Measurements from ENCODE around the gene SRP14.
"Not testable (repeated sequence)": the region's sequence is repeated elsewhere in the genome, so short reads cannot be mapped to it uniquely, and the experiment has no call there.

Gene SRP14

GRCh38 chr15:40031300-40031699 lies 7.7 kb downstream of the SRP14 start:
- no peak for DNase-seq (ENCODE audit: low read depth in 4 of 4, low spot score in 1 of 4)

GRCh38 chr15:40029979-40030893 lies 8.7 kb downstream of the SRP14 start:
- no peak for DNase-seq (ENCODE audit: low read depth in 4 of 4, low spot score in 1 of 4)

GRCh38 chr15:40028853-40029252 lies 10.1 kb downstream of the SRP14 start:
- DNase-seq (ENCODE audit: low read depth in 4 of 4, low spot score in 1 of 4) = no peak

GRCh38 chr15:40028193-40028592 lies 10.8 kb downstream of the SRP14 start:
- DNase-seq (ENCODE audit: low read depth in 4 of 4, low spot score in 1 of 4) = no peak

GRCh38 chr15:40016224-40016865 lies 22.6 kb downstream of the SRP14 start:
- DNase-seq (ENCODE audit: low read depth in 4 of 4, low spot score in 1 of 4) = no peak

- no peak for DNase-seq (ENCODE audit: low read depth in 4 of 4, low spot score in 1 of 4)
Measured at GRCh38 chr15:40014390-40014789, 24.6 kb downstream of the SRP14 start.

GRCh38 chr15:40013372-40013771 lies 25.6 kb downstream of the SRP14 start:
- DNase-seq (ENCODE audit: low read depth in 4 of 4, low spot score in 1 of 4) = not testable (repeated sequence)

GRCh38 chr15:40011303-40011702 lies 27.7 kb downstream of the SRP14 start:
- DNase-seq (ENCODE audit: low read depth in 4 of 4, low spot score in 1 of 4) = no peak

- no peak for DNase-seq (ENCODE audit: low read depth in 4 of 4, low spot score in 1 of 4)
Measured at GRCh38 chr15:40010686-40011085, 28.3 kb downstream of the SRP14 start.

GRCh38 chr15:40008061-40008765 lies 30.8 kb downstream of the SRP14 start:
- no peak for DNase-seq (ENCODE audit: low read depth in 4 of 4, low spot score in 1 of 4)

GRCh38 chr15:40006646-40007045 lies 32.3 kb downstream of the SRP14 start:
- no peak for DNase-seq (ENCODE audit: low read depth in 4 of 4, low spot score in 1 of 4)

GRCh38 chr15:40006003-40006402 lies 33.0 kb downstream of the SRP14 start:
- DNase-seq (ENCODE audit: low read depth in 4 of 4, low spot score in 1 of 4) = no peak

GRCh38 chr15:40003116-40003916 lies 35.7 kb downstream of the SRP14 start:
- no peak for DNase-seq (ENCODE audit: low read depth in 4 of 4, low spot score in 1 of 4)

GRCh38 chr15:40002295-40002694 lies 36.7 kb downstream of the SRP14 start:
- DNase-seq (ENCODE audit: low read depth in 4 of 4, low spot score in 1 of 4) = no peak

- DNase-seq (ENCODE audit: low read depth in 4 of 4, low spot score in 1 of 4) = no peak
Measured at GRCh38 chr15:39999538-40000200, 39.3 kb downstream of the SRP14 start.

- DNase-seq (ENCODE audit: low read depth in 4 of 4, low spot score in 1 of 4) = no peak
Measured at GRCh38 chr15:39998511-39999077, 40.4 kb downstream of the SRP14 start.

- DNase-seq (ENCODE audit: low read depth in 4 of 4, low spot score in 1 of 4) = no peak
Measured at GRCh38 chr15:39997639-39998038, 41.3 kb downstream of the SRP14 start.

GRCh38 chr15:39997031-39997430 lies 42.0 kb downstream of the SRP14 start:
- no peak for DNase-seq (ENCODE audit: low read depth in 4 of 4, low spot score in 1 of 4)

- DNase-seq (ENCODE audit: low read depth in 4 of 4, low spot score in 1 of 4) = not testable (repeated sequence)
Measured at GRCh38 chr15:39996228-39996627, 42.8 kb downstream of the SRP14 start.

- DNase-seq (ENCODE audit: low read depth in 4 of 4, low spot score in 1 of 4) = not testable (repeated sequence)
Measured at GRCh38 chr15:39992953-39993352, 46.0 kb downstream of the SRP14 start.

Measured in stimulated activated CD4-positive, alpha-beta T cell treated with anti-CD3 and anti-CD28 coated beads, Interleukin-1b, Interleukin-23, amount 100 ng/mL, for 24 hours (primary cell).